ENCODE data around the gene ETS2. TPM values are rescaled to one million over a fixed set of nuclear protein-coding genes. Genes with fewer than 3 reads are reported as not detected.

ETS2 gene
- total and polyA plus RNA-seq, 2 of the 8 experiments (the other 6 are each of a cell fraction or from before 2014, with no cell fraction given) = 11.0 to 45.1 TPM

DNA sequence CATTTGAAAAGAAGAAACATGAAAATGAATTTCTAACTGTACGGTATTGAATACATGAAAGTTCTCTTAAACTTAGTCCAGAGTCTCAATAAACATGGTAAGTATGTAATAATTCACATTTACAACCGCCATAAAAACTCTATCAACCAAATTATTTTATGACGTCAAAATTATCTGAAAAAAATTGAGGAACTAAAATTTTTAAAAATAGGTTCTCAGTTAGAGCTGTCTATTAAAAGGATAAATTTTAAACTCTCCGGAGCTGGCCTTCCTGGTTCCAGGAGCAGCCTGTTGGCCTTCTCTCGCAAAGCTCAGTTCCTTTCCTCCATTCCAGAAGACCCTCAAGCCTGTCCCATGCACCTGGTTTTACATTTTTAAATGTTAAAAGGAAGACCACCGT lies 18.7 kb upstream of the ETS2 start:
- Histone ChIP-seq H4K20me1 (replicated peaks in 1 of 2; ENCODE audit: control insufficient read depth in 1 of 2, insufficient read depth in 2 of 2, low read length in 2 of 2) (no peaks in the 10 kb centered on the region), H3K27ac (ENCODE audit: low read depth, low read length) (no peak overlapping the region), H3K4me2 (ENCODE audit: insufficient read depth in 1 of 2, low read depth in 2 of 2, low read length in 2 of 2) (no peak overlapping the region), H3K9ac (replicated peaks in 1 of 4; ENCODE audit: extremely low read depth in 1 of 4, low read depth in 3 of 4, low read length in 3 of 4) (no peak overlapping the region), H4K5ac (ENCODE audit: insufficient read length, low read depth, low read length) (no peak overlapping the region), H3K18ac (ENCODE audit: extremely low read depth, low read length) (no peak overlapping the region), H3K56ac (replicated peaks; ENCODE audit: insufficient read length, low read depth, low read length) (no peak overlapping the region), H3K27me3 (replicated peaks in 1 of 4; ENCODE audit: control insufficient read depth in 3 of 4, extremely low read depth in 1 of 4, insufficient read depth in 3 of 4, low read length in 3 of 4) (no peaks in the 10 kb centered on the region), H3K23ac (ENCODE audit: insufficient read length) (no peak overlapping the region), H3K14ac (ENCODE audit: insufficient read length) (no peak overlapping the region), H3K79me1 (ENCODE audit: low read depth, low read length) (no peaks in the 10 kb centered on the region), H2BK12ac (ENCODE audit: low read depth, low read length) (no peak overlapping the region), H3K9me3 (ENCODE audit: insufficient read depth in 2 of 2, low read depth in 1 of 2, low read length in 1 of 2) (peaks cover 5 to 9% of the 10 kb centered on the region in 2 experiments; a peak in 2 of 4 replicates), H4K8ac (ENCODE audit: extremely low read depth, insufficient read depth, low read length) (no peak overlapping the region), H2BK120ac (replicated peaks; ENCODE audit: low read depth, low read length) (no peak overlapping the region), H3K4me3 (ENCODE audit: extremely low read depth in 1 of 4, insufficient read depth in 2 of 4, low read depth in 3 of 4, low read length in 4 of 4) (no peak overlapping the region), H3K23me2 (ENCODE audit: low read depth, low read length) (no peaks in the 10 kb centered on the region), H4K91ac (replicated peaks; ENCODE audit: insufficient read length, low read length) (no peak overlapping the region), H3K4ac (replicated peaks; ENCODE audit: insufficient read length, low read depth, low read length) (no peak overlapping the region), H2BK15ac (ENCODE audit: low read length) (no peak overlapping the region), H2BK20ac (ENCODE audit: low read length) (no peak overlapping the region), H3K79me2 (ENCODE audit: control insufficient read depth in 1 of 2, insufficient read depth in 2 of 2, low read length in 2 of 2) (no peaks in the 10 kb centered on the region), H3K4me1 (replicated peaks in 1 of 4; ENCODE audit: control insufficient read depth in 3 of 4, insufficient read depth in 4 of 4, low read length in 3 of 4) (peaks cover 0 to 4% (median 2%) of the 10 kb centered on the region in 4 experiments; a peak in 2 of 7 replicates), H3K36me3 (ENCODE audit: control insufficient read depth in 2 of 4, insufficient read depth in 4 of 4, low read length in 3 of 4) (no peaks in the 10 kb centered on the region), H2AFZ (ENCODE audit: low read length) (no peak overlapping the region), H2AK5ac (ENCODE audit: low read depth, low read length) (no peak overlapping the region), H2BK5ac (ENCODE audit: low read depth, low read length) (no peak overlapping the region)
- CTCF ChIA-PET (ENCODE audit: partially characterized antibody) = interaction anchor here (0.6 to 1.5 kb wide), 3 partner anchors 17 to 273 kb away, joined by 3 to 5 read pairs (median 3); no protein-coding TSS in a partner anchor
- WGBS, 2 experiments (ENCODE audit: extremely low coverage in 1 of 2, insufficient coverage in 1 of 2, insufficient read length in 1 of 2, insufficient replicate concordance in 2 of 2, low coverage in 1 of 2, low lambda C conversion rate in 2 of 2, missing lambda C conversion rate in 1 of 2) = 64% methylated on average over 5 of the region's 6 CpGs; no CpG with 5 or more reads in 1 of the 2 experiments
- no peak for TF ChIP-seq SUZ12 (IDR thresholded peaks at IDR 0.05; ENCODE audit: low read length)
- no peak for TF ChIP-seq SIRT6 (IDR thresholded peaks at IDR 0.05; ENCODE audit: low read length)
- no peak for TF ChIP-seq HDAC2 (IDR thresholded peaks at IDR 0.05; ENCODE audit: borderline replicate concordance in 1 of 2, low read depth in 2 of 2, low read length in 2 of 2)
- TF ChIP-seq SP2 (IDR thresholded peaks at IDR 0.05; ENCODE audit: low read length) = no peak
- no peak for TF ChIP-seq SRF (IDR thresholded peaks at IDR 0.05; ENCODE audit: low read depth, low read length)
- no peak for TF ChIP-seq GABPA (IDR thresholded peaks at IDR 0.05; ENCODE audit: borderline replicate concordance, insufficient read depth, low read length)
- no peak for TF ChIP-seq FOSL1 (IDR thresholded peaks at IDR 0.05; ENCODE audit: insufficient read depth, low read depth, low read length)
- TF ChIP-seq EP300 (IDR thresholded peaks at IDR 0.05; ENCODE audit: borderline replicate concordance in 1 of 2, low read depth in 2 of 2, low read length in 2 of 2) = no peak
- FAIRE-seq (no peak), DNase-seq (ENCODE audit: low read depth in 1 of 2, low spot score in 2 of 2) (no peak)
- POLR2A ChIA-PET (ENCODE audit: partially characterized antibody) = interaction anchor here (0.8 to 1.5 kb wide), 3 partner anchors 16 to 22 kb away, joined by 3 to 5 read pairs (median 4); partner anchors contain the start of gene ETS2
